Endothelial cell of hepatic sinusoid (primary cell): ENCODE data around the gene COTL1.

Experiments used
- in situ Hi-C: cut with HindIII; loops from 2 replicates; pipeline ENCODE4 v1.10.0; 2017; ENCODE audit warnings: low sequenced_read_pairs

Gene COTL1

DNA sequence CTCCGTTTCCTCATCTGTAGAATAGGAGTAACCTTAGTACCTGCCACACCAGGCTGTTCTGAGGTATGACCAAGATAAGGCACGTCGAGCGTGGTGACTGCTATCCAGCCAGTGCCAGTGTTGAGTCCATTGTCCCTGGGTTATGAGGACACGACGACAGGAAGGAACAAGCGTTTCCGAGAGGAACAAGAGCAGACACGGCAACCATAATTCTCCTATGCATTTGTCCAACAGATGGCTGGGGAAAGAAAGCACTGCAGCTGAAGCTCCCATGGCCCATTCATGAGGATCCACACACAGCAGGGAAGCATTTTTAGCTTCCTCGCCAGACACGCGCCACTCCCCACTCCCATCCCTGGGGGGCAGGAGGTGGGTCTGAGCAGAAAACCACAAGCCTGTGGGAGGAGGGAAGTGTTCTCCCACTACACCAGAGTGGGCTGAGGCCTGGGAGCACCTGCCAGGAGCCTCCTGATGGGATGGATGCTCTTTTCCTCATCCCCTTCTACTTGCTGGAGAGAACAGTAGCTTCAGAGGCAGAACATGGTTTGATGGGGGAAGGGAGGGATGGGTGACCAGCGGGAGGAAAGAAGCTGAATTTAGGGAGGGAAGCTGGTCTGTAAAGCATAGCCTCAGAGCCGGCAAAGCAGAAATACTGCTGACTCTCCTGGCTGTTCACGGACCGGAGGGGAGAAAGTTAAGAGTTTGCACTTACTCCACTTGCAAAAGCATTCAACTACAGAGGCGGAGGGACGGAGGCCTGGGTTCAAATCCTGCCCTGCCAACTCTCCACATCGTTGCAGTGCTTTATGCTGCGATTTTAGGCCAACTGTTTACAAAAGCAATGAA is 2.7 kb downstream of the COTL1 start:
- in situ Hi-C loops = loop anchor here (5.0 kb wide), 1 partner anchor 78 kb away; no protein-coding TSS in a partner anchor

- in situ Hi-C loops = no loop called here
Measured at GRCh38 chr16:84614623-84614967, 3.3 kb downstream of the COTL1 start.

DNA sequence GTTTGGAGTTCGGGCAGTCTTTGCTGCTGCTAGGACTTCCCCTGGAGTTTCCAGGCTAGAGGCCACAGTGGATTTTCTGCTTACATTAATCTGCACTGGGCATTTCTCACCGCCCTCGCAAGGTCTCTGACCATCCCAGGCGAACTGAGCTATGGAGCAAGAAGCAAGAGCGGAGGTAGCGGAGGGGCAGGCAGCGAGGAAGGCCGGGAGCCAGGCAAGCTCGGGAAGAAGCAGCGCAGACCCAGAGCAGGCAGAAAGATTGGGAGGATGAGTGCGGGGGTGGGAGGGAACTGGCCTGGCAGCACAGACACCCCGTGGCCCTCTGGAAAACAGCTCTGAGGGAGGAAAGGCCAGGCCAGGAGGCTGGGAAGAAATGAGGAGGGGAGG is 3.8 kb downstream of the COTL1 start:
- in situ Hi-C loops = no loop called here

GRCh38 chr16:84613408-84614072 is 4.3 kb downstream of the COTL1 start:
- in situ Hi-C loops = no loop called here

- in situ Hi-C loops = no loop called here
Measured at GRCh38 chr16:84612686-84613085, 5.2 kb downstream of the COTL1 start.

DNA sequence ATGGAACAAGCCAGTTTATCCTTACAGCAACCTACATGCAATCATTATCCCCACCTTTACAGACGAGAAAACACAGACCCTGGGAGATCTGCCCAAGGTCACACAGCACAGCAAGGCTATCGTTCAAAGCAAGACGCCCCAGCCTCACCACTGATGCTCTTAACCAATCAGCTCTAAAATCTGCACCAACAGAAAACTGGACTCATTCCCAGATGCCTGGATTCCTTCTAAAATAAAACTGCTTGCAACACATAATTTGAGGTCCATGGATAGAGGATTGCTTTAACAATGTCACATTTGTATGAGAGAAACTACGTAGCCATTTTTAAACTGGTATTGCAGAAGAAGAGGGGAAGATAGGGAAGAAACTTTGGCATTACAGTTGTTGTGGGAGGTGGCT is 6.8 kb downstream of the COTL1 start:
- in situ Hi-C loops = no loop called here

DNA sequence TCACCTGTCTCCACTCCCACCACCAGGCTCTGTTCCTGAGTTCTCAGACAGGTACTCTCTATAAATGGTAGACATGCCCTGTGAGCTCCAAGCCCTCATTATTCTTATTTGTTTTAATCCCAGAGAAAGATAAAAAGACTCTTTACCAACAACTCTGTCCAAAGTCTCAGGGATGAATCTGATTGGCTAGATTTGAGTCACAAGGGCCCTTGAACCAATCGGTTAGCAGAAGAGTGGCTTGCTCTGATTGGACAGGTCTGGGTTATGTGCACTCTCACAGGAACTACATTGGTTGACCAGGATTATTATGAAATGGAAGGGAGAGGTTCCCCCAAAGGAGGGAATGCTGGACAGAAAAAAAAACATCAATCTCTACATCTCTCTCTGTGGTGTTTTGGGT is 7.5 kb downstream of the COTL1 start:
- in situ Hi-C loops = no loop called here

- in situ Hi-C loops = no loop called here
Measured at GRCh38 chr16:84609563-84610177, 8.2 kb downstream of the COTL1 start.

GRCh38 chr16:84608282-84608681 is 9.6 kb downstream of the COTL1 start:
- in situ Hi-C loops = no loop called here

DNA sequence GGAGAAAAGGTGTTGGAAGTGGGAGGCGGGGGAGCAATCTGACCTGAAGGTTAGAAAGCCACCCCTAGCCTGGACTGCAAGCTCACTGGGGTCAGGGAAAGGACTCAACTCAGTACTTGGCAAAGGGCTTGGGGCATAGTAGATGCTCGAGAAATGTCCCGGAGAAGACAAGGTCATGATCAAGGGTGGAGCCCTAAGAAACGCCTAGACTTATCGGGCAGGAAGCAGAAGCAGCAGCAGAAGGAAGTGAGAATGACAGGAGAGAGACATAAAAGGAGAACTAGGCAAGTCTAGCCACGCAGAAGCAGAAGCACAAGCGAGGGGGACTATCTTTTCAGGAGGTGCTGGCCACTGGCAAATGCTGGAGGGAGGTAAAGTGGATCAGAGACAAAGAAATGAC is 10.2 kb downstream of the COTL1 start:
- in situ Hi-C loops = no loop called here

GRCh38 chr16:84607061-84607460 is 10.8 kb downstream of the COTL1 start:
- in situ Hi-C loops = no loop called here

GRCh38 chr16:84606081-84606875 is 11.6 kb downstream of the COTL1 start:
- in situ Hi-C loops = no loop called here

DNA sequence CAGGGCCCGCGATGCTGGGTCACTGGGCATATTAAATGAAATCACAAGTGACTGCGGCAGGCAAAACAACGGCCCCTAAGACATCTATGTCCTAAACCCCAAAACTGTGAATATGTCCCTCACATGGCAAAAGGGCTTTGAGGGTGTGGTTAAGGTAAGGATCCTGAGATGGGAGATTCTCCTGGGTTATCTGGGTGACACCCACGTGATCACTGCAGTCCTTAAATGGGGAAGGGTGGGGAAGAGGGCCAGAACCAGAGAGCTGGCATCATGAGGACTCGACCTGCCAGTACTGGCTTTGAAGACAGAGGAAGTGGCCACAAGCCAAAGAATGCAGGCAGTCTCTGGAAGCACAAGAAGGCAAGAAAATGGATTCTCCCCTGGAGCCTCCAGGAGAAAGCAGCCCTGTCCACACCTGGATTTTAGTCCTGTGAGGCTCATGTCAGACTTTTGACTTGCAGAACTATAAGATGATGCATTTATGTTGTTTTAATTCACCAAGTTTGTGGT is 12.5 kb downstream of the COTL1 start:
- in situ Hi-C loops = no loop called here

GRCh38 chr16:84604477-84605013 is 13.3 kb downstream of the COTL1 start:
- in situ Hi-C loops = no loop called here

DNA sequence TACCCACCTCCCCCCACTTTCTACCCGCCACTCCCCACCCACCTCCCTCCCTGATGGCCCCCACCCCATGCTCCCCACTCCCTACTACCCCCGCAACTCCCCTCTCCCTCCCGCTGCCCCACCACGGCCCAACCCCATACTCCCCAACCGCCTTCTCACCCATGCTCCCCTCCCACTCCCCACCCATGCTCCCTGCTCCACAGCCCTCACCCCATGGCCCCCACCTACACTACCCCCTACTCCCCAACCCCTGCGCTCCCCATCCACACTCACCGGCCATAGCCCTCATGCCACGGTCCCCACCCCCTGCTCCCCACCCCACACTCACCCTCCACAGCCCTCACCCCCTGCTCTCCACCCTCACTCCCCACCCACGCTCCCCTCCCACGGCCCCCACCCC is 13.9 kb downstream of the COTL1 start:
- in situ Hi-C loops = no loop called here

DNA sequence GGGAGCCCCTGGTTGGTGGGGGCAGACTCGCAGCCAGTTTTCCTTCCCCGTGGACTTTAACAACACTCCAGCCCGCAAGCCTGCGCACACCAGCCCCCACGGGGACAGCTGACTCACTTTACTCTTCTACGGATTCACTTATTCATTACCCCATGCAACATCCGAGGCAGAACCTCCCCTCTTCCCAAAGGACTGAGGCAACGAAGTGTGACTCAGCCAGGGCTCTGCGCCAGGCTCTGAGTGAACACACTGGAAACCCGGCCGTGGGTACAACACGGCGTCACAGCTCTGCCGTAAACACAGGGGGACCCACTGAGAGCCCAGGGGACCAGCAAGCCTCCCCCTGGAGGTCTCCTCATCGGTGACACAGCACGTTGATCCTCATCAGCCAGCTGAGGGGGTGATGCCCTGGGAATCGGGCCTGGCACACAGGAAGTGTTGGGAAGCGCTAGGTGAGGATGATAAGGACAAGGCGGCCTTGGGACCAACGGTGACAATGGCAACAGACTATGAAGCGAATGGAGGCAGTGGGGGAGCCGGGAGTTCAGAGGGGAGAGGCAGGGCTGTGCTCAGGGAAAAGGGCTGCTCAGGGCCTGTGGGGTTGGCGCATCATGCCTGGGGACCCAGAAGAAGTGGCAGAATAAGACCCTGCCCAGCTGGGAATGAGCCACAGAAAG is 14.6 kb downstream of the COTL1 start:
- in situ Hi-C loops = no loop called here

- in situ Hi-C loops = no loop called here
Measured at GRCh38 chr16:84600343-84601229, 17.3 kb downstream of the COTL1 start.

- in situ Hi-C loops = no loop called here
Measured at GRCh38 chr16:84599521-84600202, 18.2 kb downstream of the COTL1 start.

- in situ Hi-C loops = no loop called here
Measured at GRCh38 chr16:84598360-84598759, 19.5 kb downstream of the COTL1 start.
